ENCODE measurements around the gene FAM186B.

FAM186B gene

GRCh38 chr12:49567611-49568441, 37.6 kb downstream of the FAM186B start, which contains the start of gene MCRS1:
Gene MCRS1 (minus strand): TSS chr12:49568142. CDS start chr12:49566731, 1,411 bp downstream.
- DNase-seq = peak; percentile 87

- no peak for DNase-seq
Observed at GRCh38 chr12:49567302-49567610, 38.2 kb downstream of the FAM186B start.

GRCh38 chr12:49566361-49566760, 39.1 kb downstream of the FAM186B start:
- DNase-seq = no peak

- DNase-seq = no peak
Observed at GRCh38 chr12:49565406-49566265, 39.8 kb downstream of the FAM186B start.

- no peak for DNase-seq
Observed at GRCh38 chr12:49564686-49565405, 40.6 kb downstream of the FAM186B start.

GRCh38 chr12:49563951-49564685, 41.3 kb downstream of the FAM186B start:
- DNase-seq = no peak

GRCh38 chr12:49562831-49563230, 42.6 kb downstream of the FAM186B start:
- no peak for DNase-seq

GRCh38 chr12:49562233-49562632, 43.2 kb downstream of the FAM186B start:
- no peak for DNase-seq

GRCh38 chr12:49560695-49561094, 44.7 kb downstream of the FAM186B start:
- DNase-seq = no peak

- DNase-seq = no peak
Observed at GRCh38 chr12:49559011-49559675, 46.3 kb downstream of the FAM186B start.

GRCh38 chr12:49558526-49558925, 46.9 kb downstream of the FAM186B start:
- DNase-seq = no peak

- no peak for DNase-seq
Observed at GRCh38 chr12:49557917-49558215, 47.6 kb downstream of the FAM186B start.

- DNase-seq = no peak
Observed at GRCh38 chr12:49557187-49557916, 48.1 kb downstream of the FAM186B start.

GRCh38 chr12:49556391-49557186, 48.9 kb downstream of the FAM186B start:
- no peak for DNase-seq

- no peak for DNase-seq
Observed at GRCh38 chr12:49555631-49556390, 49.6 kb downstream of the FAM186B start.

GRCh38 chr12:49554266-49554665, 51.2 kb downstream of the FAM186B start:
- DNase-seq = no peak

GRCh38 chr12:49553512-49554088, 51.8 kb downstream of the FAM186B start:
- no peak for DNase-seq

GRCh38 chr12:49552899-49553298, 52.5 kb downstream of the FAM186B start:
- DNase-seq = no peak

- DNase-seq = no peak
Observed at GRCh38 chr12:49552425-49552824, 53.0 kb downstream of the FAM186B start.

Data from activated naive CD4-positive, alpha-beta T cell treated with Interleukin-2 at 50 U/mL for 16 hours (primary cell).